Renal cortical epithelial cell (primary cell): Measurements from ENCODE around the gene CLN6. TPM values are rescaled to one million over a fixed set of nuclear protein-coding genes. Genes with fewer than 3 reads are reported as not detected.

Source experiments
- DNase-seq: peaks from one replicate; pipeline ENCODE4 v3.0.0-alpha.2; 2011; ENCODE audit warnings: low read depth
- total RNA-seq: library from RNA; depleted of rRNA; stranded (reverse); fragments of >200 nt; gene quantifications from 2 replicates; pipeline ENCODE4 v1.2.3, GENCODE V29; 2014

CLN6 gene
- 3.3 and 6.6 TPM in 2 replicates for total RNA-seq

GRCh38 chr15:68229386-68230156, at the start of gene CLN6:
Gene CLN6 (minus strand): TSS chr15:68229728. CDS start chr15:68229584, 144 bp downstream.
- DNase-seq: peak; percentile 60

GRCh38 chr15:68278595-68279405, 49.3 kb upstream of the CLN6 start:
- no peak for DNase-seq

- no peak for DNase-seq
Measured at GRCh38 chr15:68278345-68278594, 48.7 kb upstream of the CLN6 start.

- DNase-seq: peak; percentile 73
Measured at GRCh38 chr15:68277603-68278344, 48.2 kb upstream of the CLN6 start, which contains the start of gene FEM1B. Gene FEM1B (plus strand): TSS chr15:68277745. CDS start chr15:68278418, 673 bp downstream.

GRCh38 chr15:68277131-68277602, 47.6 kb upstream of the CLN6 start:
- no peak for DNase-seq

GRCh38 chr15:68276668-68277067, 47.1 kb upstream of the CLN6 start:
- no peak for DNase-seq

- peak; percentile 75 for DNase-seq
Measured at GRCh38 chr15:68275165-68275746, 45.7 kb upstream of the CLN6 start.

GRCh38 chr15:68274201-68274848, 44.8 kb upstream of the CLN6 start:
- no peak for DNase-seq

GRCh38 chr15:68272721-68273271, 43.3 kb upstream of the CLN6 start:
- DNase-seq: no peak

GRCh38 chr15:68271854-68272471, 42.4 kb upstream of the CLN6 start:
- peak; percentile 87 for DNase-seq

GRCh38 chr15:68268405-68268804, 38.9 kb upstream of the CLN6 start:
- DNase-seq: no peak

- DNase-seq: no peak
Measured at GRCh38 chr15:68265674-68266073, 36.1 kb upstream of the CLN6 start.

GRCh38 chr15:68265081-68265480, 35.6 kb upstream of the CLN6 start:
- DNase-seq: no peak

GRCh38 chr15:68264282-68264681, 34.8 kb upstream of the CLN6 start:
- no peak for DNase-seq

- no peak for DNase-seq
Measured at GRCh38 chr15:68262514-68263356, 33.2 kb upstream of the CLN6 start.

GRCh38 chr15:68261980-68262379, 32.5 kb upstream of the CLN6 start:
- DNase-seq: no peak

GRCh38 chr15:68261241-68261640, 31.7 kb upstream of the CLN6 start:
- no peak for DNase-seq

- no peak for DNase-seq
Measured at GRCh38 chr15:68259883-68260282, 30.4 kb upstream of the CLN6 start.

GRCh38 chr15:68258692-68259091, 29.2 kb upstream of the CLN6 start:
- no peak for DNase-seq
